ENCODE data around the gene CFTR. TPM values are rescaled to one million over a fixed set of nuclear protein-coding genes. Genes with fewer than 3 reads are reported as not detected.

The CFTR gene
- total RNA-seq, 1 donor from 2014 or later, result not detected

DNA sequence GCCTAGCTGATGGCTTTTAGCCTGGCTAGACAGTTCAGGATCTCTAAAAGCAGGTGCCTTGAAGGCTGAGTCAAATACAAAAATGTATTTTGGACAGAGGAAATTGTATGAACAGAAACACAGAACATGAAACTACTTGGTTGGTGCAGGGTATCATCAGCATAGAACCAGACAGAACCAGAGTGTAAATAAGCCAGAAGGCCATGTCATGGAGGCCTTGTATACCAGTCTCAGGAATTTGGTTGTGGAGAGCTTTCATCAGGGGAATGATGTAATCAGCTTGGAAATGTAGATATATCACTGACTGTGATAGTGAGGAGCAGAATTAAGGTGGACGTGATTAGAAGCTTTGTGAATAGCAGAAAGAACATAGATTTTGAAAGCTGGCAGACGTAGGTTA is 82.9 kb downstream of the CFTR start:
- Mint-ChIP-seq H3K9me3 (no peaks in the 10 kb centered on the region), H3K4me1 (no peaks in the 10 kb centered on the region), H3K27me3 (no peaks in the 10 kb centered on the region), H3K36me3 (ENCODE audit: low read depth) (no peaks in the 10 kb centered on the region), H3K4me3 (no peak overlapping the region), H3K27ac (no peak overlapping the region)
- ChIA-PET POLR2A (no interaction called here), CTCF (no interaction called here)
- no peak for DNase-seq
- intact Hi-C loops (cut with micrococcal nuclease), result no loop called here
- no peak for TF ChIP-seq CTCF (IDR thresholded peaks at IDR 0.05)
- no peak for ATAC-seq (ENCODE audit: low read depth)

GRCh38 chr7:117564080-117564479 is 84.3 kb downstream of the CFTR start:
- H3K36me3 Mint-ChIP-seq (ENCODE audit: low read depth), result no peaks in the 10 kb centered on the region
- no peaks in the 10 kb centered on the region for H3K9me3 Mint-ChIP-seq
- H3K27ac Mint-ChIP-seq, result no peak overlapping the region
- TF ChIP-seq CTCF (IDR thresholded peaks at IDR 0.05), result no peak
- POLR2A ChIA-PET, result no interaction called here
- CTCF ChIA-PET, result no interaction called here
- no peaks in the 10 kb centered on the region for H3K27me3 Mint-ChIP-seq
- H3K4me3 Mint-ChIP-seq, result no peak overlapping the region
- intact Hi-C loops (cut with micrococcal nuclease), result no loop called here
- H3K4me1 Mint-ChIP-seq, result no peaks in the 10 kb centered on the region
- no peak for DNase-seq
- no peak for ATAC-seq (ENCODE audit: low read depth)

- H3K36me3 Mint-ChIP-seq (ENCODE audit: low read depth), result no peaks in the 10 kb centered on the region
- ChIA-PET CTCF (no interaction called here), POLR2A (no interaction called here)
- H3K9me3 Mint-ChIP-seq, result no peaks in the 10 kb centered on the region
- no peak overlapping the region for H3K4me3 Mint-ChIP-seq
- DNase-seq, result no peak
- H3K4me1 Mint-ChIP-seq, result no peaks in the 10 kb centered on the region
- H3K27ac Mint-ChIP-seq, result no peak overlapping the region
- no peak for ATAC-seq (ENCODE audit: low read depth)
- no peak for TF ChIP-seq CTCF (IDR thresholded peaks at IDR 0.05)
- intact Hi-C loops (cut with micrococcal nuclease), result no loop called here
- H3K27me3 Mint-ChIP-seq, result no peaks in the 10 kb centered on the region
Observed at GRCh38 chr7:117564627-117565026, 84.8 kb downstream of the CFTR start.

DNA sequence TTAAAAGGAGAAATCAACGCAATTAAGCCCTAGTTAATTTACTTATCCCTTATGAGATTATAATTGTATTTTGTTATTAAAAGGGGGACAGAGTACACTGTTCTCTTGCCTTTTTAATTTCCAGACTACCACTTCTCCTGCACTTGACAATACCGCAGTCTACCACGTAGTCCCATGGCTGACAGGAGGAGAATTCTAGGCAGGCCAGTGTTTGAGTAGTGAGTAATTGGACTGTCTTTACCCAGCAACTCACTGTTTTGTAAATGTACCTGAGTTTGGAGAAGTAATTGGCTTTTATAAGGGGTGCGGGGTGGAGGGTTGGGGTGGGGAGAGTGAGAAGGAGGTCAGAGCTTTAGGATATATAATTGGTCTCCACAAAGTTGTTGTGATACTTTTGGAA is 85.4 kb downstream of the CFTR start:
- TF ChIP-seq CTCF (IDR thresholded peaks at IDR 0.05), result no peak
- Mint-ChIP-seq H3K9me3 (no peaks in the 10 kb centered on the region), H3K27me3 (no peaks in the 10 kb centered on the region), H3K27ac (no peak overlapping the region), H3K4me3 (no peak overlapping the region), H3K36me3 (ENCODE audit: low read depth) (no peaks in the 10 kb centered on the region), H3K4me1 (no peaks in the 10 kb centered on the region)
- intact Hi-C loops (cut with micrococcal nuclease), result no loop called here
- DNase-seq, result no peak
- ChIA-PET POLR2A (no interaction called here), CTCF (no interaction called here)
- ATAC-seq (ENCODE audit: low read depth), result no peak

DNA sequence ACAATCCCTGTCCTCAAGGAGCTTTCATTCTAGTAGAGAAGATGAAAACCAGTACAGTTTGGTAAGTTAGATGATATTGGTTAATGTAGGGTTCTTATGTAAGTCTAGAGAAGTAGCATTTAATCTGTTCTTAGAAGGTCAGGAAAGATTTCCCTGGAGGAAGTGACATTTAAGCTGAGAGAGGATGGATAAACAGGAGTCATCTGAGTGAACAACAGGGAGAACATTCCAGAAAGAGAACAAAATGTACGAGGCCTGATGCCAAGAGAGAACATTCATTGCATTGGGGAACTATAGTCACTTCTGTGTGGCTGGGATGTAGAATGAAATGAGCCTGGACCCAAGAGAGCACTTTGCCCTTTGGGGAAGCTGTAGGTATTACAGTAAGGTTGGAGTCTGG is 88.0 kb downstream of the CFTR start:
- no peaks in the 10 kb centered on the region for H3K4me1 Mint-ChIP-seq
- ChIA-PET POLR2A (no interaction called here), CTCF (no interaction called here)
- TF ChIP-seq CTCF (IDR thresholded peaks at IDR 0.05), result no peak
- ATAC-seq (ENCODE audit: low read depth) (no peak), DNase-seq (no peak)
- H3K27ac Mint-ChIP-seq, result no peak overlapping the region
- no peak overlapping the region for H3K4me3 Mint-ChIP-seq
- intact Hi-C loops (cut with micrococcal nuclease), result loop anchor here (1.0 kb wide), 1 partner anchor 9 kb away; no protein-coding TSS in a partner anchor
- no peaks in the 10 kb centered on the region for H3K27me3 Mint-ChIP-seq
- H3K36me3 Mint-ChIP-seq (ENCODE audit: low read depth), result no peaks in the 10 kb centered on the region
- no peaks in the 10 kb centered on the region for H3K9me3 Mint-ChIP-seq

Measured in activated B cell treated with CpG ODN at 0.5 μM for 24 hours (primary cell).